HFF-Myc (cell line): Measurements from ENCODE around the gene PKD2L1.

ENCODE experiments used
- DNase-seq: peaks from one replicate; pipeline ENCODE4 v3.0.0-alpha.2; 2011; ENCODE audit warnings: low read depth; ENCODE audit errors: extremely low read depth
- H3K4me3 ChIP-seq: replicated peaks from 2 replicates; pipeline ENCODE4 v1.5.1; 2011; ENCODE audit warnings: low read depth, mild to moderate bottlenecking, control low read depth, low read length
- TF ChIP-seq, protein P1 (sequence below): IDR thresholded peaks from 2 replicates; pipeline ENCODE4 v1.5.1; 2012; ENCODE audit warnings: mild to moderate bottlenecking, low read depth, low read length, control low read depth; ENCODE audit errors: missing control alignments

Gene PKD2L1

DNA sequence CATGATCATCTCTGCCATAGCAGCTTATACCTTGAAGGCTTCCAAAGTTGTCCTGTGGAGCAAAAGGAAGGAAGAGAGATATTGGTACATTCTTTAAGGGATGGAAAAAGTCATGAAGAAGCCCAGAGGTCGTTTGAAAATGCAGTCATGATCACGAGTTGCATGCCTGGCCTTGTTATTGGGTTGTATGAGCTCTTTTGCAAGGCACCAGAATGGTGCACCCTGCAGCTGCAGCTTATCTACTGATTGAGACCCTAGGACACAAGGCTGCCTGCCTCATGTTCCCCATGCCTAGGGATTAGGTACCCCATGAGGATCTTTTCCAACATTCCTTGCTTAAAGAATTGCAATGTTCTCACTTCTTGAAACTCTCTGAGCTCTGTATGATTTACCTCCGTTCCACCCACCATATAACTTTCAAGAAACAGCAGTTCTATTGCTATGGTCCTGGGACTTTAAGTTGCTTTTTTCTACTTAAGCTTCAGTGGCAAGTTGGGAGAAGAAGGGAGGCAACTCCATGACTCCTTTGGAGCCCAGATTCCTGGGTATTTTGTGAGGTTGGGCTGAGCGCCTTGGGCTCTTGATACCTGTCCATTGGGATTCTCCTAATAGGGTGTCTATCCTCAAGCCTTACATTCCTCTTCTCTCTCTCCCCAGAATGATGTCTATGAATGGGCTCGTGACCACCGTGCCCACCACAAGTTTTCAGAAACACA, 23.9 kb upstream of the PKD2L1 start:
- TF ChIP-seq, protein P1, sequence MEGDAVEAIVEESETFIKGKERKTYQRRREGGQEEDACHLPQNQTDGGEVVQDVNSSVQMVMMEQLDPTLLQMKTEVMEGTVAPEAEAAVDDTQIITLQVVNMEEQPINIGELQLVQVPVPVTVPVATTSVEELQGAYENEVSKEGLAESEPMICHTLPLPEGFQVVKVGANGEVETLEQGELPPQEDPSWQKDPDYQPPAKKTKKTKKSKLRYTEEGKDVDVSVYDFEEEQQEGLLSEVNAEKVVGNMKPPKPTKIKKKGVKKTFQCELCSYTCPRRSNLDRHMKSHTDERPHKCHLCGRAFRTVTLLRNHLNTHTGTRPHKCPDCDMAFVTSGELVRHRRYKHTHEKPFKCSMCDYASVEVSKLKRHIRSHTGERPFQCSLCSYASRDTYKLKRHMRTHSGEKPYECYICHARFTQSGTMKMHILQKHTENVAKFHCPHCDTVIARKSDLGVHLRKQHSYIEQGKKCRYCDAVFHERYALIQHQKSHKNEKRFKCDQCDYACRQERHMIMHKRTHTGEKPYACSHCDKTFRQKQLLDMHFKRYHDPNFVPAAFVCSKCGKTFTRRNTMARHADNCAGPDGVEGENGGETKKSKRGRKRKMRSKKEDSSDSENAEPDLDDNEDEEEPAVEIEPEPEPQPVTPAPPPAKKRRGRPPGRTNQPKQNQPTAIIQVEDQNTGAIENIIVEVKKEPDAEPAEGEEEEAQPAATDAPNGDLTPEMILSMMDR, result no peak
- H3K4me3 ChIP-seq, result no peak overlapping the region
- DNase-seq, result no peak

DNA sequence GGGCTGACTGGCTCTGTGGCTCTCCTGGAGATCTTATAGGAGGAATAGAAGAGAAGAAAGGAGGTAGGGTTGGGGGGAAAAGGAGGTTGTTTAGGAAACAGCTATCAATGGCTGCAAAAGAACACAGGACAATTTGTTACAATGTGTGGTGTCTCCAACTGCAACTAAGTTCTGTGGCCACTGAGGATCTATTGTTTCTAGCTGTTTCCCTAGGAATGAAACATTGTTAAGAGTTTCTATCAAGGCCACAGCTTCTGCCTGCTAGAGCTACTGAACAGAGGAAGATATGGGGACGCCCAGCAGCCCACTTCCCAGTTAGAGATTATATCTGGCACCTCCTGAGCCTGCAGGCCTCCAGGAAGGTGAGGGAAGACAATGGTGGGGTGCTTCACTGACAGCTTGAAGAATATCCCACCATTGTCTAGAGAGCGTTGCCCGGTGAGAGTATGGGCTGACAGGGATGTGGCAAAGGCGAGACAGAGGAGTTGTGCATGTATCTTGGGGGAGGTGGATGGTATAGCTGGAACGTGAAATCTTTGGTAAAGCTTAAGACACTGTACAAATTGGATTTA, 21.0 kb upstream of the PKD2L1 start:
- TF ChIP-seq, protein P1, result no peak
- DNase-seq, result no peak
- peak overlapping the region; percentile 96 for H3K4me3 ChIP-seq

DNA sequence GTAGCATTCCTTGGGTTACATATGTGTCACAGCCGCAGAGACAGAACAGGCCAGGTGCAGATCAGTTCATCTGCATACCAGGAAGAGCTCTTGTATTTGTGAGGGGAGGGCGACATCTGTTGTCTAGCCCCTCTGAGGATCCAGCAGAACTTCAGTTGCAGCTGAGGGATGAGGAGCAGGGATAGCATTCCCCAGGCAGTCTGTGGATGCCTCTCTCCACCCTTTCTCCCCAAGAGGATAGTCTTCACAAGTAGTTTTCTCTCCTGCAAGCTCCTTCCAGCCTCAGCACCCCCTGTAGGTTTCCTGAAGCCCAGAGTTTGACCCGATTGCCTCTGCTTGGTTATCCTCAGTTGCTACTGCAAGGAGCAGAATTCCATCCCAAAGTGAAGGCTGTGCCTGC, 19.6 kb upstream of the PKD2L1 start:
- TF ChIP-seq, protein P1, result no peak
- H3K4me3 ChIP-seq, result peak overlapping the region; percentile 96
- DNase-seq, result no peak

DNA sequence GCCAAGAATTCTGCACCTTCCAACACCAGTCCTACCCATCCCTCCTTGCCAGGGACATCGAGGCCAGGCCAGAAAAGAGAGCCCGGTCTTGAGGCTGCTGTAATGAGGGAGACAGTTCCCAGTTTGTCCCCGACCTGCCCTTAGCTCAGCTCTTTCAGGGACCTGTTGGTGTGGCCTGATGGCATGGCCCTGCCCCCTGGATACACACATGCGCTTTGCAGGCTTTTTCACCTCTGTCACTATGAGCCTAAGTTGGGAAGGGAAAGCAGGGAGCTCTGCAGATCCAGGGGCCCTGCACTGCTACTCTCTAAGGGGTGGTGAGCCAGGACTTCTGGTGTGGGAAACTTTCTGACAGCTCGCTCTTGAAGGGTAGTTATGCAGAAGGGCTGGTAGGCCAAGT, 19.1 kb upstream of the PKD2L1 start:
- peak overlapping the region; percentile 96 for H3K4me3 ChIP-seq
- TF ChIP-seq, protein P1, result no peak
- DNase-seq, result no peak

DNA sequence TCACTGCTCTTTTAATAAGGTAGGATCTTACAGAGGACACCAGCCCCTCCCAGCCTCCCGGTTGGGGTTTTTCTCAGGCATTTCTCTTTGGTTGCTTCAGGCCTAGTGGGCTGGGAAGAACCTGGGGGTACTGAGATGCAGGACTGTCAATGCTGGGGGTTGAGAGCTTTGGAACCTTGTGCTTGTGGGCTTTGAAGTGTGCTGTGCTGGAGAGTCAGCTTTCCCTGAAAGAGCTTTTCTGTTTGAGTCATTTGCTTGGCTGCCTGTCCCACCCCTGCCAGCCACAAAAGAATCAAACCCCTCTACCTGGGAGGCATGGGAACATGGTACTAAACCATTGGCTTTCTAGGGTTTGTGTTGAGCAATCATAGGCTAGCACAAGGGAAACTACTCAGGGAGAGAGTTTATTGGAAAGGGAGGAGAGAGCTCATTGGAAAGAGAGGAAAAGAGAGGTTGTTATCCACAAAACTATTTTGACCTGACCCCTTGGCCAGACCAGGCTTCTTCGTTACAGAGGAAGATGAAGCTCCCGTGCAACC, 18.4 kb upstream of the PKD2L1 start:
- no peak for DNase-seq
- TF ChIP-seq, protein P1, result no peak
- H3K4me3 ChIP-seq, result peak overlapping the region; percentile 96

DNA sequence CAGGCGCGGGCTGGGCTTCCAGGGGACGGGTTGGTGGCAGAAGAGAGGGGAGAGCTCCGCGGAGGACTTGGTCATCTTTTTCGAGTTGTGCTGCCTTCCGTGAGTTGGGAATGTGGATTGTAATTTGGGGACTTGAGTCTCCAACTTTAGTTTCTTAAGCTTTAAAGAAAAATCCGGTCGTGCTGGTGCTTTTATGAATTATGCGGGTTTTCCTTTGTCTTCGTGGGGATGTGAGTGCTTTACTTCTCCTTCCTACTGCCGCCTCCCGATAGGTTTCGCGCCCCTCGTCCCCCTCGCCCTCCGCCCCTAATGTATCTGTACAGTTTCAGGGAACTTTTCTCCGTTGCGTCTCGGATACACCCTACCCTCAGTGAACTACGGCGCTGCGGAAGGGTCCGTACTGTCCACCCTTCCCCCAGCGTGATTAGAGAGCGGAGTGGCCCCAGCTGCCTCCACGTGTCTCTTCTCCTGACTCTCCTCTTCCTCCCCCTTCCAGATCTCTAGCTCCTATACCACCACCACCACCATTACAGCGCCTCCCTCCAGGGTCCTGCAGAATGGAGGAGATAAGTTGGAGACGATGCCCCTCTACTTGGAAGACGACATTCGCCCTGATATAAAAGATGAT, 17.7 kb upstream of the PKD2L1 start:
- peak overlapping the region; percentile 96 for H3K4me3 ChIP-seq
- DNase-seq, result no peak
- TF ChIP-seq, protein P1, result no peak
